Ascending aorta (tissue), 2 donors: ENCODE data around the gene PDIA6. TPM values are rescaled to one million over a fixed set of nuclear protein-coding genes. Genes with fewer than 3 reads are reported as not detected.

ENCODE experiments used
- DNase-seq, 2 donors: peaks; one replicate each; pipeline ENCODE4 v3.0.0-alpha.2; 2019; ENCODE audit warnings: low spot score in 2 of 2
- H3K27ac ChIP-seq, 2 donors: fragments of 200-600 bp; sonication (generic); one replicate each; pipeline ENCODE4 v1.5.1; 2016 to 2017; ENCODE audit warnings: mild to moderate bottlenecking in 1 of 2
- H3K27me3 ChIP-seq: fragments of 200-600 bp; sonication (generic); one replicate; pipeline ENCODE4 v1.5.1; 2017
- H3K36me3 ChIP-seq, 2 donors: fragments of 200-600 bp; sonication (generic); one replicate each; pipeline ENCODE4 v1.5.1; 2016
- H3K4me1 ChIP-seq, 2 donors: fragments of 200-600 bp; sonication (generic); one replicate each; pipeline ENCODE4 v1.5.1; 2016 to 2017; ENCODE audit warnings: mild to moderate bottlenecking in 1 of 2
- H3K4me3 ChIP-seq, 2 donors: fragments of 200-600 bp; sonication (generic); one replicate each; pipeline ENCODE4 v1.5.1; 2016 to 2017; ENCODE audit warnings: mild to moderate bottlenecking in 1 of 2
- H3K9me3 ChIP-seq, 2 donors: fragments of 200-600 bp; sonication (generic); one replicate each; pipeline ENCODE4 v1.5.1; 2016
- intact Hi-C: fragments of 100-400 bp; cut with DNase I; formaldehyde crosslinking; loops from one replicate; pipeline ENCODE4 v1.15.1; 2023
- total RNA-seq: library from RNA; depleted of rRNA; stranded (reverse); fragments of >200 nt; gene quantifications from one replicate; pipeline ENCODE4 v1.1.0, GENCODE V29; 2016
- TF ChIP-seq, protein P1 (sequence below), 3 experiments: fragments of 200-600 bp in 2 of 3; fragments of 450-650 bp in 1 of 3; sonication (generic) in 2 of 3; IDR thresholded peaks; one replicate each; pipeline ENCODE4 v1.5.1; 2016 to 2019; ENCODE audit warnings: antibody characterized with exemption in 3 of 3, mild to moderate bottlenecking in 1 of 3, moderate library complexity in 1 of 3

Gene PDIA6
- total RNA-seq, 1 donor from 2014 or later: 56.4 TPM

DNA sequence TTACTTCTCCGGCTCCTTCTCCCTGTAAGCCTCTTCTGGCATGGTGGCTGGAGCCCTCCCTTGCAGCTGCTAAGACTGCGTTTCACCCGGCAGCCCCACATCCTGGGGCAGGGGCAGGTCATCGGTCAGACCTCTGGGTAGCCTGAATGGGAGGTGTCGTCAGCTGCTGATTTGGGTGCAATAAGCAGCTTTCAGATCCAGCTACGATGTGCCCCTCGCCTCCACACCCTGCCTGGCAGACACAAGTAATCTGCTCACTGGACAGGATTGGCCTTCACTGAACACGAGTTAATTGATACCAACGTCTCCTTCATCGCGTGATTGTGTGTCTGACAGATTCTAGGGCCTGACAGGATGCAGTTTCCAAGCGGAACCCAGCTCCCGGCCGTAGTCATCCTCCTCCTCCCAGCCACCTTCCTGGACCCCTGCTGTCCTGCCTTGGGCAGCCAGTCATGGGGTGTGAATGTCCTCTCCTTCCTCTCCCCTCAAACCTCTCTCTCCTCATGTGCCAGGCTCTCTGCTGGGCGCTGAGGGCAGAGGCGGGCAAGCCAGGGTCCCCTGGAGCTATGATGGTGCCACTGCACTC, 18.9 kb upstream of the PDIA6 start:
- intact Hi-C loops: no loop called here
- TF ChIP-seq, protein P1, sequence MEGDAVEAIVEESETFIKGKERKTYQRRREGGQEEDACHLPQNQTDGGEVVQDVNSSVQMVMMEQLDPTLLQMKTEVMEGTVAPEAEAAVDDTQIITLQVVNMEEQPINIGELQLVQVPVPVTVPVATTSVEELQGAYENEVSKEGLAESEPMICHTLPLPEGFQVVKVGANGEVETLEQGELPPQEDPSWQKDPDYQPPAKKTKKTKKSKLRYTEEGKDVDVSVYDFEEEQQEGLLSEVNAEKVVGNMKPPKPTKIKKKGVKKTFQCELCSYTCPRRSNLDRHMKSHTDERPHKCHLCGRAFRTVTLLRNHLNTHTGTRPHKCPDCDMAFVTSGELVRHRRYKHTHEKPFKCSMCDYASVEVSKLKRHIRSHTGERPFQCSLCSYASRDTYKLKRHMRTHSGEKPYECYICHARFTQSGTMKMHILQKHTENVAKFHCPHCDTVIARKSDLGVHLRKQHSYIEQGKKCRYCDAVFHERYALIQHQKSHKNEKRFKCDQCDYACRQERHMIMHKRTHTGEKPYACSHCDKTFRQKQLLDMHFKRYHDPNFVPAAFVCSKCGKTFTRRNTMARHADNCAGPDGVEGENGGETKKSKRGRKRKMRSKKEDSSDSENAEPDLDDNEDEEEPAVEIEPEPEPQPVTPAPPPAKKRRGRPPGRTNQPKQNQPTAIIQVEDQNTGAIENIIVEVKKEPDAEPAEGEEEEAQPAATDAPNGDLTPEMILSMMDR (IDR thresholded peaks at IDR 0.05): no peak
- no peaks in the 10 kb centered on the region for H3K4me1 ChIP-seq
- H3K27ac ChIP-seq: no peak overlapping the region
- H3K9me3 ChIP-seq: no peaks in the 10 kb centered on the region
- no peaks in the 10 kb centered on the region for H3K36me3 ChIP-seq
- no peaks in the 10 kb centered on the region for H3K27me3 ChIP-seq
- DNase-seq: no peak
- H3K4me3 ChIP-seq: no peak overlapping the region

DNA sequence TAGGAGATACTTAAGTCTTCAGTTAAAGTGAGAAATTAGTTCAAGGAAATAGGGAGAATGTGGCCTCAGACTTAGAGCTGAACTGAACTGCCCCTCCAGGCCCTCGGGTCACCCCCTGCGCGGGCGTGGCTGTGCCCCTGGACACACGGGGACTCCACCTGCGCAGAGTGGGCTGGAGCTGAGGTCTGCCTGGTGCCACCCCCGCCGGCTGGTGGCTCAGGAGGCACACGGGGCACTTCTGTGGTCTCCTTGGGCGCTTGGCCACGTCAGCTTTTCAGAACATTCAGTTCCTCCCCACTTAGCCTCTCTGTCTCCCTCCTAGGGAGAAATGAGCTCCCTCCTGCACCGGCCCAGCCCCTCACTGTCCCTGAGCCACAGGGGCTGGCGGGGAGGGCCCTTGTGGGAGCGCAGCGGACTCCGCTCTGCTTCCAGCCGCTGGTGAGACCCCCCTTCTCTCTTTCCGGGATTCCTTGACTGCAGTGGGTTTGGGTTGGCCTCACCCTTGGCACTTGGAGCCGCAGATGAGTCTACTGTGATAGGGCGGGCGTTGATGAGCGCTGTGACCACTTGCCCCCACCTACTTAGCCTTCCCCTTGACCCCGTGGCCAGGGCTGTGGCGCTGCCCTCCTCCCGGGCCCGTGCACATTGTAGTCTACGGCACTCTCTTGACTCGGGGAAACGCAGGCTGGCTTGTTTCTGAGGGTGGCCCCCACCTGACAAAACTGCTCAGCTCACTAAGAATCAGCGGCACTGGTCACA, 18.2 kb upstream of the PDIA6 start:
- H3K27me3 ChIP-seq: no peaks in the 10 kb centered on the region
- no peak overlapping the region for H3K27ac ChIP-seq
- no peak overlapping the region for H3K4me3 ChIP-seq
- TF ChIP-seq, protein P1 (IDR thresholded peaks at IDR 0.05): no peak
- no peak for DNase-seq
- H3K9me3 ChIP-seq: no peaks in the 10 kb centered on the region
- intact Hi-C loops: no loop called here
- no peaks in the 10 kb centered on the region for H3K4me1 ChIP-seq
- no peaks in the 10 kb centered on the region for H3K36me3 ChIP-seq

DNA sequence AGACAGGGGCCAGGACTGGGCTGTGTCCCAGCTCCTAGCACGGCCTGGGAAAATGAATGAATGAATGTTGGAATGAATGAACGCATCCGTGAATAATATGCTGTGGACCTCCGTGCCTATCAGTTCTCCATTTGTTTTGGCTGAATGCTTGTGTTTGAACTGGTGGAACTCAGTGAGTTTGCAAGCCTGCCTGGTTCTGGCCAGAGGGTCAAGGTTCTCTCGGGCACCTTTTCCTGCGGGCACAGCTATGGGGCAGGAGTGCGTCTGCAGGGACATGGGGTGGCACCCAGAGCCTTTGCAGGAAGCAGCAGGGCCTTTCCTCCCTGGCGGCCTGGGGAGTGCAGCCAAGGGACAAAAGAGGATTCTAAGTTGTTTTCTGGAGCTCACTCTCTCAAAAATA, 17.6 kb upstream of the PDIA6 start:
- Histone ChIP-seq H3K36me3 (no peaks in the 10 kb centered on the region), H3K27me3 (no peaks in the 10 kb centered on the region), H3K27ac (no peak overlapping the region), H3K4me1 (no peaks in the 10 kb centered on the region), H3K4me3 (no peak overlapping the region), H3K9me3 (no peaks in the 10 kb centered on the region)
- TF ChIP-seq, protein P1 (IDR thresholded peaks at IDR 0.05): no peak
- no peak for DNase-seq
- intact Hi-C loops: no loop called here

DNA sequence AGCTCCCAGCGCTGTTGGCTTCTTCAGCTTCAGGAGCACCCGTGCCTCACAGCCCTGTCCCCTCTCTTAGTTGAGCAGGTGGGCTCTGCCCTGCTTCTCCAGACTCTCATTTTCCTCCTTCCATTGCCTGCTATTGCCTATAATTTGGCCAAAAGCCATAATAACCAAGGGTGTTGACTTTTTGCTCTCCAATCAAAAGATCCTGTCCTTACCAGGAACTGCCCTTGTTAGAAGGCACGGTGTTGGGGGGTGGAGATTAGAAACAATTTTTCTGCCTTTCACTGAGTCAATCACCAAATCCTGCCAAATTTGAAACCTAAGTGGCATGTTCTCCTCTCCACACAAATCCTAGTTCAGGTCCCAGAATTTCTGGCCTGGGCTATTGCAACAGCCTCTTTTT, 16.7 kb upstream of the PDIA6 start:
- no peaks in the 10 kb centered on the region for H3K27me3 ChIP-seq
- intact Hi-C loops: no loop called here
- no peaks in the 10 kb centered on the region for H3K4me1 ChIP-seq
- H3K27ac ChIP-seq: no peak overlapping the region
- no peak for DNase-seq
- H3K36me3 ChIP-seq: no peaks in the 10 kb centered on the region
- no peak overlapping the region for H3K4me3 ChIP-seq
- no peaks in the 10 kb centered on the region for H3K9me3 ChIP-seq
- TF ChIP-seq, protein P1 (IDR thresholded peaks at IDR 0.05): no peak

DNA sequence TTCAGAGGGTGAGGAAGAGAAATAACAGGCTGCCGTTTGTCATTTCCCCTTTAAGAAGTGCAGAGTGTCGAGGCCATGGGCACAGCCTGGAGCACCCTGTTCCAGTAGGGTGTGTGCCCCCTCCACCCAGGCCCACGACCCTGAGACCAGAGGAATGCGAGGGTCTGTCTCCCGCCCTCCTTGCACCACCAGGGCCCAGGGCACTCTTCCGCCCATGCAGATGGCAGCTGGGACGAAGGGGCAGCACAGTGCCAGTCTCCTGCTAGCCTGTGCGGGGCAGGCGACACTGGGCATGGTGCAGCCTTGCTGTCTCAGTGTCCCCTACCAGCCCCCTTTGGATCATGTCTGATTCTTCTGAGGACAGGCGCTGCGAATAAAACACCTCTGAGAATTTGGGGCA, 15.8 kb upstream of the PDIA6 start:
- H3K27ac ChIP-seq: no peak overlapping the region
- H3K4me1 ChIP-seq: no peaks in the 10 kb centered on the region
- no peaks in the 10 kb centered on the region for H3K27me3 ChIP-seq
- TF ChIP-seq, protein P1 (IDR thresholded peaks at IDR 0.05): no peak
- no peaks in the 10 kb centered on the region for H3K36me3 ChIP-seq
- no peak for DNase-seq
- no peaks in the 10 kb centered on the region for H3K9me3 ChIP-seq
- no peak overlapping the region for H3K4me3 ChIP-seq
- intact Hi-C loops: no loop called here
